Heart left ventricle (tissue), 16 donors: ENCODE measurements around the gene TMEM253. TPM values are rescaled to one million over a fixed set of nuclear protein-coding genes. Genes with fewer than 3 reads are reported as not detected.

Source experiments
- ATAC-seq, 4 donors: fragments of 200-7000 bp; cut with Tn5 transposase; one replicate each; pipeline ENCODE4 v1.9.1; 2020 to 2022; ENCODE audit warnings: moderate library complexity in 4 of 4, mild to moderate bottlenecking in 3 of 4, moderate number of reproducible peaks in 1 of 4
- DNase-seq, 5 donors: peaks; one replicate each; pipeline ENCODE4 v3.0.0-alpha.2; 2020
- H3K27ac ChIP-seq, 12 donors: fragments of 200-600 bp; sonication (generic) in 4 of 12; one replicate each; pipeline versions ENCODE4 v1.5.0 to v1.8.0; 2016 to 2022; ENCODE audit warnings: mild to moderate bottlenecking in 2 of 12
- H3K27me3 ChIP-seq, 9 donors: fragments of 200-600 bp; sonication (generic) in 2 of 9; one replicate each; pipeline versions ENCODE4 v1.5.1 to v1.8.0; 2016 to 2022; ENCODE audit warnings: mild to moderate bottlenecking in 3 of 9
- H3K36me3 ChIP-seq, 9 donors: fragments of 200-600 bp; sonication (generic) in 2 of 9; one replicate each; pipeline versions ENCODE4 v1.5.0 to v1.8.0; 2018 to 2022; ENCODE audit warnings: mild to moderate bottlenecking in 2 of 9
- H3K4me1 ChIP-seq, 12 donors: fragments of 200-600 bp; sonication (generic) in 4 of 12; one replicate each; pipeline versions ENCODE4 v1.5.0 to v1.8.0; 2016 to 2022; ENCODE audit warnings: mild to moderate bottlenecking in 3 of 12
- H3K4me3 ChIP-seq, 12 donors: fragments of 200-600 bp; sonication (generic) in 4 of 12; one replicate each; pipeline versions ENCODE4 v1.5.0 to v1.8.0; 2017 to 2022; ENCODE audit warnings: mild to moderate bottlenecking in 9 of 12, moderate library complexity in 4 of 12
- H3K9me3 ChIP-seq, 12 donors: fragments of 200-600 bp; sonication (generic) in 4 of 12; one replicate each; pipeline versions ENCODE4 v1.5.0 to v1.8.0; 2016 to 2022; ENCODE audit warnings: mild to moderate bottlenecking in 1 of 12
- POLR2A ChIP-seq, 2 donors: fragments of 450-650 bp; IDR thresholded peaks; one replicate each; pipeline ENCODE4 v1.6.1; 2017; ENCODE audit warnings: antibody characterized with exemption in 2 of 2, mild to moderate bottlenecking in 2 of 2, moderate library complexity in 2 of 2
- WGBS, 4 donors: extraction: QIAGEN DNeasy Blood & Tissue Kit in 2 of 4; methylation state at CpG; one replicate each; pipeline versions ENCODE4 v1.1.5 to v1.1.7; 2013 to 2018; 5-methylcytosine and 5-hydroxymethylcytosine counted together
- intact Hi-C, 10 donors: fragments of 100-400 bp; cut with DNase I; formaldehyde crosslinking; loops; one replicate each; pipeline versions ENCODE4 v1.11.1 to v1.14.2; 2022
- polyA plus RNA-seq, 2 donors: library from polyadenylated mRNA; stranded (reverse); fragments of 200-250 nt; gene quantifications; one replicate each; pipeline ENCODE4 v1.2.3, GENCODE V29; 2013
- total RNA-seq, 9 donors: library from RNA; depleted of rRNA in 2 of 9; stranded (reverse); fragments of >200 nt in 2 of 9; fragmentation: NEBNext Ultra II Directional in 3 of 9; extraction: Animal tissue kit (Norgen Biotek cat#: 25700) in 3 of 9; gene quantifications; one replicate each; pipeline versions ENCODE4 v1.1.0 to v1.2.4, GENCODE V29; 2016 to 2023
- TF ChIP-seq, protein P1 (sequence below), 12 donors: fragments of 200-600 bp; sonication (generic) in 4 of 12; IDR thresholded peaks; one replicate each; pipeline versions ENCODE4 v1.5.0 to v1.8.0; 2018 to 2022; ENCODE audit warnings: antibody characterized with exemption in 12 of 12, mild to moderate bottlenecking in 5 of 12
- donor health status: ischemic (EF 13 %, LVEDD 7.1; RV severe dilation, severe dysfunction).
- donor health status: healthy with polysubstance abuse.
- donor health status: DM: no; HTN: yes; CAD: no.
- donor health status: DM: no; HTN: no; CAD: no.
- donor health status: ischemic (EF 25% LVEDD 6.9; RV normal size, moderate dysfunction).
- donor health status: ischemic (EF 25% LVEDD 5.7; RV mildly dilated, moderate dysfunction).
- donor health status: healthy.
- donor health status: DM: yes; HTN: yes; CAD: no.
- donor health status: ischemic (EF 35%, LVEDD 5.7; RV mildly dilated, moderate dysfunction).
- donor health status: nonischemic (EF 11% LVEDD 7.7; RV severe dilation, severe dysfunction).
- donor health status: DM: yes; HTN: yes; CAD: no.
- donor health status: PGD.
- donor health status: ischemic (EF 29% LVEDD 5.4; RV normal size, mild dysfunction).
- donor health status: nonischemic (EF 23%, LVEDD 6.1; RV moderate dilation, normal function).

TMEM253 gene
- total and polyA plus RNA-seq, 11 donors = 0.19 to 0.79 (median 0.36) TPM; not detected in 3

DNA sequence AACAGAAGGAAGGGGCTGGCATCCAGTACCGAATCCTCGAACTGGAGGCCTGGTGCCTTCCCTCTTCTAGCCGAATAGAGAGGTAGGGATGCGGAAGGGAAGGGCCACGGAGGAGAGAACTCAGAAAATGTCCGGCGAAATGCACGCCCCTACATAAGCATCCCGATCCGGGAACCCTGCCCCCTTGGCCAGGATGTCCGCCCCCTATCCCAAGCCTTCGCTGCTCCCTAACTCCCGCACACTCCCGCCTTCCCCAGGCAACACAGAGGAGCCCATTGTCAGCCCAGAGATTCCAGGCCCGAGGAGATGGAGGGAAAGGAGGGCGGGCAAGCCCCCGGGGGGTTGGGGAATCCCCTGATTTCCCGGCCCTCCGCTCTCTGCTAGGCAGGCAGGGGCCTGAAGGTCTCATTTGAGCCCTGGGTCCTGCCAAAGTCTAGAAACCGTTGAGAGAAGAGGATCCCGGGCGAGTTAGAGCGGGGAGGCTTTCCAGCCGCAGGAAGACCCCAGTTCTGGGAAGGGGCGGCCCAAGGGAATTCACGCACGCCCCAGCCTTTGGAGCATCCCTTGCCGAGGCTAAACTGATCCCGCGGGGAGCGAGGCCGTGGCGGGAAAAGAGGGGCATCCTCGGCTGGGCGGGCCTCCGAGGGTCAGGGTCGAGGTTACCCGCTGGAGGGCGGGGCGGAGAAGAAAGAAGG is 31.3 kb upstream of the TMEM253 start:
- Histone ChIP-seq H3K36me3 (peaks cover 0 to 20% (median 13%) of the 10 kb centered on the region in 9 donors), H3K4me1 (peaks cover 0 to 40% (median 28%) of the 10 kb centered on the region in 12 donors), H3K27ac (peak overlapping the region; percentile 86 to 99 (median 92)), H3K27me3 (peaks cover 0 to 6% (median 0%) of the 10 kb centered on the region in 9 donors), H3K9me3 (no peaks in the 10 kb centered on the region), H3K4me3 (peak overlapping the region; percentile 68 to 99 (median 82))
- WGBS, 4 donors = 0 to 3% (median 1%) methylated on average over 30 to 40 of the region's 40 CpGs
- ATAC-seq (peak in 3 of 4 donors; percentile 4 to 31 (median 22)), DNase-seq (peak; percentile 62 to 73 (median 66))
- TF ChIP-seq, protein P1, sequence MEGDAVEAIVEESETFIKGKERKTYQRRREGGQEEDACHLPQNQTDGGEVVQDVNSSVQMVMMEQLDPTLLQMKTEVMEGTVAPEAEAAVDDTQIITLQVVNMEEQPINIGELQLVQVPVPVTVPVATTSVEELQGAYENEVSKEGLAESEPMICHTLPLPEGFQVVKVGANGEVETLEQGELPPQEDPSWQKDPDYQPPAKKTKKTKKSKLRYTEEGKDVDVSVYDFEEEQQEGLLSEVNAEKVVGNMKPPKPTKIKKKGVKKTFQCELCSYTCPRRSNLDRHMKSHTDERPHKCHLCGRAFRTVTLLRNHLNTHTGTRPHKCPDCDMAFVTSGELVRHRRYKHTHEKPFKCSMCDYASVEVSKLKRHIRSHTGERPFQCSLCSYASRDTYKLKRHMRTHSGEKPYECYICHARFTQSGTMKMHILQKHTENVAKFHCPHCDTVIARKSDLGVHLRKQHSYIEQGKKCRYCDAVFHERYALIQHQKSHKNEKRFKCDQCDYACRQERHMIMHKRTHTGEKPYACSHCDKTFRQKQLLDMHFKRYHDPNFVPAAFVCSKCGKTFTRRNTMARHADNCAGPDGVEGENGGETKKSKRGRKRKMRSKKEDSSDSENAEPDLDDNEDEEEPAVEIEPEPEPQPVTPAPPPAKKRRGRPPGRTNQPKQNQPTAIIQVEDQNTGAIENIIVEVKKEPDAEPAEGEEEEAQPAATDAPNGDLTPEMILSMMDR (IDR thresholded peaks at IDR 0.05) = no peak
- no peak for TF ChIP-seq POLR2A (IDR thresholded peaks at IDR 0.05)
- intact Hi-C loops = loop anchor here (1.0 to 5.0 kb wide), 8 partner anchors 21 to 38 kb away; partner anchors contain the start of gene TMEM253 (in 1 of the 10)

DNA sequence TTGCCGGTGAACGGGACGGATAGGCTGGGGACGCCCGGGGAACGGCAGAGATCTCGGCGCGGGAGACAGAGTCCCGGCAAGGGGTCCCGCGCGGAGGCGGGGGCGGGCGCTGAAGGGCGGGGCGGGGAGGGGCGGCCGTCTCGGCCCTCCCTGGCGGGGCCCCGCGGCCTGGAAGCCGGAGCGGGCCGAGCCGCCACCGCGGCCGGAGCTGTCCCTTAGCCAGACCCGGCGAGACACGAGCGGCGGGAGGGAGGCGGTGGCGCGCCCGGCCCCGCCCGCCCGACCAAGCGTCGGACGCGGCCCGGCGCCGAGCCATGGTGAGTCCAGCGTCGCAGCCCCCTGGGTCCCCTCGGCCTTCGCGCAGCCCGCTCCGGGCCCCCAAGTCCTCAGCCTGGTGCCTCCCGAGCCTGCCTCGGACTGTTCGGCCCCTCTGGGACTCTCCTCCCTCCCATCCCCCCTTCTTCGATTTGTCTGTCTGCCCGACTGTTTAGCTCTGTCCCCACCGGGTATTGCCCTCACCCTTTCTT is 30.7 kb upstream of the TMEM253 start, which contains the start of gene ARHGEF40:
Gene ARHGEF40, plus strand, starts transcription at position 222 of the 527 bp plus-strand sequence. Its CDS starts 93 bp downstream, at position 315.
- peak within 1 kb of the TSS; percentile 86 to 99 (median 92) for H3K27ac ChIP-seq
- no peaks in the 10 kb centered on the region for H3K9me3 ChIP-seq
- peak within 1 kb of the TSS; percentile 68 to 99 (median 82) for H3K4me3 ChIP-seq
- TF ChIP-seq, protein P1 (IDR thresholded peaks at IDR 0.05) = no peak
- TF ChIP-seq POLR2A (IDR thresholded peaks at IDR 0.05) = peak in 1 of 2 donors; percentile 61
- ATAC-seq (peak in 3 of 4 donors; percentile 32 to 73 (median 69)), DNase-seq (peak; percentile 77 to 89 (median 81))
- H3K27me3 ChIP-seq = peaks cover 0 to 6% (median 0%) of the 10 kb centered on the region in 9 donors
- peaks cover 0 to 26% (median 19%) of the 10 kb centered on the region in 9 donors for H3K36me3 ChIP-seq
- WGBS, 4 donors = 0 to 1% (median 0%) methylated on average over 10 to 63 of the region's 63 CpGs
- peaks cover 0 to 40% (median 28%) of the 10 kb centered on the region in 12 donors for H3K4me1 ChIP-seq
- intact Hi-C loops = loop anchor here in 4 of 10 donors (1.0 to 2.0 kb wide), 4 partner anchors 23 to 35 kb away; no protein-coding TSS in a partner anchor

DNA sequence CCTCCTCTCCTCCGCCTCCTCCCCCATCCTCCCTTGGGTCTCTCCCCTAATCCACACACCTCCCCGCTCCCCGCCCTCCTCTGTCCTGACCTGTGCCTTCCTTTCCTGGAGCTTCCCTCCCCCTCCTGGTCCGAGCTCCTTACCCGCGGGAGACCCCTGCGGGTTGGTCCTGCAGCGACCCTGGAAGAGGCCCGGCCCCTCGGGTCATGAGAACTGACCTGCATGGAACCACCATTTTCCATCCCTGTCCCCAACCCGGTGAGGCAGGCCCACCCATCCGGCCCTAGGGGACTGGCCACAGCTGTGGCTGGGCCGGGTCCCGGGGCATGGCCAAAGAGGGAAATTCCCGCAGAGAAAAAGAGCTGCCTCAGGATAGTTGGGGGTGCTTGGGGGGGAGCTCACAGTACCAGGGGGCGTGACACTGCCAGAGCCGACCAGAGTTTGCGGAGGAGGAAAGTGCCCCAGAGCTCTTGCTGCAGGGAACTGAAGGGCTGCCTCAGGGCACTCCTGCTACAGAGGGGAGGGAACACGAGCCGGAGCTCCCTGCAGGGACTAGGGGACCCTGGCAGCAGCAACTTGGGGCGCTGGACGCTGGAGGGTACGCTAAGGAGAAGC is 30.1 kb upstream of the TMEM253 start:
- H3K4me1 ChIP-seq = peaks cover 0 to 40% (median 28%) of the 10 kb centered on the region in 12 donors
- H3K9me3 ChIP-seq = no peaks in the 10 kb centered on the region
- TF ChIP-seq, protein P1 (IDR thresholded peaks at IDR 0.05) = peak in 1 of 12 donors; percentile 12
- no peak for TF ChIP-seq POLR2A (IDR thresholded peaks at IDR 0.05)
- ATAC-seq (peak; percentile 16 to 50 (median 24)), DNase-seq (peak; percentile 61 to 82 (median 70))
- H3K27me3 ChIP-seq = peaks cover 0 to 6% (median 0%) of the 10 kb centered on the region in 9 donors
- WGBS, 4 donors = 0 to 1% (median 1%) methylated on average over 20 to 23 of the region's 23 CpGs
- peak overlapping the region; percentile 86 to 99 (median 92) for H3K27ac ChIP-seq
- intact Hi-C loops = loop anchor here in 4 of 10 donors (1.0 to 2.0 kb wide), 5 partner anchors 20 to 34 kb away; no protein-coding TSS in a partner anchor
- H3K36me3 ChIP-seq = peaks cover 0 to 32% (median 24%) of the 10 kb centered on the region in 9 donors
- peak overlapping the region; percentile 68 to 99 (median 82) for H3K4me3 ChIP-seq
